Daoy (cell line): ENCODE results near the gene COL18A1. TPM values are rescaled to one million over a fixed set of nuclear protein-coding genes. Genes with fewer than 3 reads are reported as not detected.
"Not testable (repeated sequence)": the region's sequence is repeated elsewhere in the genome, so short reads cannot be mapped to it uniquely, and the experiment has no call there.

Experiments used
- DNase-seq: peaks from one replicate; pipeline ENCODE4 v3.0.0-alpha.2; 2015; ENCODE audit warnings: low read depth
- total RNA-seq: library from RNA; depleted of rRNA; stranded (reverse); fragments of >200 nt; shearing (Covaris generic); gene quantifications from 2 replicates; pipeline ENCODE4 v1.2.3, GENCODE V29; 2014; rRNA removed

Gene COL18A1
- total RNA-seq, result 29.5 and 38.9 TPM in 2 replicates

GRCh38 chr21:45404730-45405270 lies at the start of gene COL18A1:
TSS of gene COL18A1 (plus strand) at chr21:45405165. CDS start at chr21:45405231, 66 bp downstream.
- peak; percentile 78 for DNase-seq

GRCh38 chr21:45355573-45355972 lies 49.4 kb upstream of the COL18A1 start:
- DNase-seq, result no peak

- no peak for DNase-seq
Measured at GRCh38 chr21:45356251-45356650, 48.7 kb upstream of the COL18A1 start.

GRCh38 chr21:45356653-45357435 lies 48.1 kb upstream of the COL18A1 start:
- DNase-seq, result no peak

- DNase-seq, result no peak
Measured at GRCh38 chr21:45357436-45358260, 47.3 kb upstream of the COL18A1 start.

GRCh38 chr21:45358261-45358670 lies 46.7 kb upstream of the COL18A1 start:
- no peak for DNase-seq

- DNase-seq, result no peak
Measured at GRCh38 chr21:45358711-45359310, 46.2 kb upstream of the COL18A1 start.

- no peak for DNase-seq
Measured at GRCh38 chr21:45359451-45360217, 45.3 kb upstream of the COL18A1 start.

- no peak for DNase-seq
Measured at GRCh38 chr21:45361033-45361997, 43.6 kb upstream of the COL18A1 start.

- DNase-seq, result no peak
Measured at GRCh38 chr21:45362077-45362747, 42.8 kb upstream of the COL18A1 start.

- no peak for DNase-seq
Measured at GRCh38 chr21:45362748-45363145, 42.2 kb upstream of the COL18A1 start.

- not testable (repeated sequence) for DNase-seq
Measured at GRCh38 chr21:45363272-45363671, 41.7 kb upstream of the COL18A1 start.

GRCh38 chr21:45363921-45364467 lies 41.0 kb upstream of the COL18A1 start:
- peak; percentile 97 for DNase-seq

GRCh38 chr21:45364468-45365185 lies 40.3 kb upstream of the COL18A1 start:
- DNase-seq, result peak; percentile 86

- peak; percentile 27 for DNase-seq
Measured at GRCh38 chr21:45365186-45365607, 39.8 kb upstream of the COL18A1 start.

GRCh38 chr21:45365608-45366241 lies 39.2 kb upstream of the COL18A1 start:
- peak; percentile 89 for DNase-seq

- peak; percentile 26 for DNase-seq
Measured at GRCh38 chr21:45366476-45366875, 38.5 kb upstream of the COL18A1 start.

GRCh38 chr21:45366931-45367401 lies 38.0 kb upstream of the COL18A1 start:
- DNase-seq, result peak; percentile 97
